GM12875 (cell line): ENCODE results near the gene TP73.

Experiments used
- H3K4me3 ChIP-seq: one replicate; pipeline ENCODE4 v1.5.1; 2011; ENCODE audit warnings: low read depth, low read length, control low read depth
- TF ChIP-seq, protein P1 (sequence below): IDR thresholded peaks from 2 replicates; pipeline ENCODE4 v1.5.1; 2011; ENCODE audit warnings: low read depth, mild to moderate bottlenecking, control low read depth, inconsistent platforms, low read length, moderate library complexity, borderline replicate concordance; ENCODE audit not compliant: insufficient read depth

TP73 gene

DNA sequence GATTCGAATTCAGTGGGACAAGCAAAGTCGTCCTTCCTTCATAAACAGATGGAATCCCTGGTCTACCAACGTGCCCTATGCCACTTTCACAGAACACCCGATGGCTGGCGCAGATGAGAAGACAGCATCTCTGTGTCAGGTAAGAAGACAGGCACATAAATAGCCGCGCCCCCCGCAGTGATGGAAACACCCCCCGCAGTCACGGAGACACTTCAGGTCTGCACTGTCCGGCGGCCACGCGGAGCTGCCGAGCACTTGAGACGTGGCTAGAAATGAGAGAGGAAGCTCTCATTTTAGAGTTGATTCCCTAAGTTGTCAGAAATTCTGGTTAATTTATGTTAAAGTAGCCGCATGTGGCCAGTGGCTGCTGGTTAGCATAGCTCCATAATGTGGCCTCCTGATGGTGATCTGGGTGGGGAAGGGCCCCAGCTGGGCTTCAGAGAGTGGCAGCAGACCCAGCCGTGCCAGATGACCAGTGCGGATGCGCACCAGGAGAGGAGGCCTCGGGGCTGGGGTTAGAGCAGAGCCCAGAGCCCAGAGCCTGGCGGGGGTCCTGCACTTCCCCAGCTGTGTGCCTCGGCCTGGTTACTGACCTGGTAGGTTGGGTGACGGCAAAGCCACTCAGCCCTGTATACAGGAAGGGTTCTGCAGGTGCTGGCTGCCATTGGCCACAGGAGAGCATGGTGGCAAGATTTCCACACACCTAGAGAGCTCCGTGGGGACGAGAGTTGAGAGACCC is 24.6 kb upstream of the TP73 start:
- H3K4me3 ChIP-seq: no peak overlapping the region
- TF ChIP-seq, protein P1, sequence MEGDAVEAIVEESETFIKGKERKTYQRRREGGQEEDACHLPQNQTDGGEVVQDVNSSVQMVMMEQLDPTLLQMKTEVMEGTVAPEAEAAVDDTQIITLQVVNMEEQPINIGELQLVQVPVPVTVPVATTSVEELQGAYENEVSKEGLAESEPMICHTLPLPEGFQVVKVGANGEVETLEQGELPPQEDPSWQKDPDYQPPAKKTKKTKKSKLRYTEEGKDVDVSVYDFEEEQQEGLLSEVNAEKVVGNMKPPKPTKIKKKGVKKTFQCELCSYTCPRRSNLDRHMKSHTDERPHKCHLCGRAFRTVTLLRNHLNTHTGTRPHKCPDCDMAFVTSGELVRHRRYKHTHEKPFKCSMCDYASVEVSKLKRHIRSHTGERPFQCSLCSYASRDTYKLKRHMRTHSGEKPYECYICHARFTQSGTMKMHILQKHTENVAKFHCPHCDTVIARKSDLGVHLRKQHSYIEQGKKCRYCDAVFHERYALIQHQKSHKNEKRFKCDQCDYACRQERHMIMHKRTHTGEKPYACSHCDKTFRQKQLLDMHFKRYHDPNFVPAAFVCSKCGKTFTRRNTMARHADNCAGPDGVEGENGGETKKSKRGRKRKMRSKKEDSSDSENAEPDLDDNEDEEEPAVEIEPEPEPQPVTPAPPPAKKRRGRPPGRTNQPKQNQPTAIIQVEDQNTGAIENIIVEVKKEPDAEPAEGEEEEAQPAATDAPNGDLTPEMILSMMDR: no peak

DNA sequence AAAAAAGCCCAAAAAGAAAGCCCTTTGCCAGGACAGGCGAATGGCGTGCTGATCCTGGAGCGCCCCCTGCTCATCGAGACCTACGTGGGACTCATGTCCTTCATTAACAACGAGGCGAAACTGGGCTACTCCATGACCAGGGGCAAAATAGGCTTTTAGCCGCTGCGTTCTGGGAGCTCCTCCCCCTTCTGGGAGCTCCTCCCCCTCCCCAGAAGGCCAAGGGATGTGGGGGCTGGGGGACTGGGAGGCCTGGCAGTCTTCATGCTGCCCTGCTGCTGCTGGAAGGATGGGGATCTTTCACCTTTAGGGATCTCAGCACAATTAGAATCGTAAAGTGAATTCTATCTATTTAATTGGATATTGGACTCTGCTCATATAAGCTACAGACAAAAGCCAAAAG is 23.9 kb upstream of the TP73 start:
- H3K4me3 ChIP-seq: no peak overlapping the region
- TF ChIP-seq, protein P1: no peak

DNA sequence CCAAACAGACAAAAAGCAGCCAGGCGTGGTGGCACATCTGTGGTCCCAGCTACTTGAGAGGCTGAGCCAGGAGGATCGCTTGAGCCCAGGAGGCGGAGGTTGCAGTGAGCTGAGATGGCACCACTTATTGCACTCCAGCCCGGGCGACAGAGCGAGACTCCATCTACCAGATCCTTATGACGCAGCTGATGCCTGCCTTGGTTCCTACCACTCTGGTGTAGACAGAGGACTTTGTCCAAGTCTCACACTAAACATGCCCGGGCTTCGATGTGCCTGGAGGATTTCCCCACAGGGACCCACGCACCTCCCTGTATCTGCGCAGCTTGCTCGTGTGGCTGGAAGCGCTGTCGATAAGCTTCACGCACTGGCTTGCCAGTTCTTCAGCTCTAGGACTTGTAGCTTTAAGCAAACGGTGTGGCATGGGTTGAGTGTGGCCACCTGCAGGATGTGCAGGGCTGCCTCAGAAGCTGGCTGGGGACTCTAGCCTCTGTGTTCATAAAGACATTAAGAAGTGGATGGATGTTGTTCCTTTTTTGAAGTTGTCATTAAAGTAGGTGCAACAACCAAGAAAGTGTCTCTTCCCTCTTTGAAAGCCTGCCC is 22.7 kb upstream of the TP73 start:
- no peak overlapping the region for H3K4me3 ChIP-seq
- TF ChIP-seq, protein P1: no peak

DNA sequence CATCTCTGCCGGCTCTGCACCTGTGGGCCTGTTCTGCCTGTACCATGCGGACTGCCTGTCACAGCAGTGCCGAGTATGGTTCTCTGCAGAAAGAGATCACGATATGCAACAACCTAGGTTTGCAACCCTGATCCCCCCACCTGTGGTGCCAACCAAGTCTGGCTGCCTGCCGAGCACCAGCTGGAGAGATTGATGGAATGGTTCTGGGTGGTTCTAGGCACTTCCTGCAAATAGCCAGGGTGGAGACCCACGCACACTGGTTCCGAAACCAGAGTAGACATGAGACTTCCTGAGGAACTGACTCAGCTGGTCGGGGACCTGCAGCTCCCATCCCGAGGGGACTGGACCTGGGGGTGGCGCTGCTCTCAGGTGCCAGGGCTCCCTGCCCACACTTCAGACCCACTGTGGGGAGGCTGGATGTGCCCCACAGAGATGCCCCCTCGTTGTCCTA is 22.1 kb upstream of the TP73 start:
- TF ChIP-seq, protein P1: no peak
- no peak overlapping the region for H3K4me3 ChIP-seq

DNA sequence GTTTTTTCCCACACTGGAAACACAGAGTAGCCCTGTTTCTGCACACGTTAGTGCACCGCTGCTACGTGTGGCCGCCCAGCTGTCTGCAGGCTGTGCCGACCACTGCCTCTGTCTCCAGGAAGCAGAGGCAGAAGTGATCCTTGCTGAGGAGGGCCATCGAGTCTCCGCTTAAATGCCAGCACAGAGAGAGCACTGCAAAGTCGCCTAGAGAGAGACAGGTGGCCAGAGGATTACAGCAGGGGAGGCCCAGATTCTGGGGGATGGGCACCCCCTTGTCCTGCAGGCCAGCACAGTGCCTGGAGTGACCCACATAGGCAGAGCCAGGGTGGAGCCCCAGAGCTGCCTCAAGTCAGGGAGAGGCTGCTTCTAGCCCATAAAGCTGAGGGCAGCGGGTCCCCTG is 21.4 kb upstream of the TP73 start:
- TF ChIP-seq, protein P1: no peak
- no peak overlapping the region for H3K4me3 ChIP-seq

DNA sequence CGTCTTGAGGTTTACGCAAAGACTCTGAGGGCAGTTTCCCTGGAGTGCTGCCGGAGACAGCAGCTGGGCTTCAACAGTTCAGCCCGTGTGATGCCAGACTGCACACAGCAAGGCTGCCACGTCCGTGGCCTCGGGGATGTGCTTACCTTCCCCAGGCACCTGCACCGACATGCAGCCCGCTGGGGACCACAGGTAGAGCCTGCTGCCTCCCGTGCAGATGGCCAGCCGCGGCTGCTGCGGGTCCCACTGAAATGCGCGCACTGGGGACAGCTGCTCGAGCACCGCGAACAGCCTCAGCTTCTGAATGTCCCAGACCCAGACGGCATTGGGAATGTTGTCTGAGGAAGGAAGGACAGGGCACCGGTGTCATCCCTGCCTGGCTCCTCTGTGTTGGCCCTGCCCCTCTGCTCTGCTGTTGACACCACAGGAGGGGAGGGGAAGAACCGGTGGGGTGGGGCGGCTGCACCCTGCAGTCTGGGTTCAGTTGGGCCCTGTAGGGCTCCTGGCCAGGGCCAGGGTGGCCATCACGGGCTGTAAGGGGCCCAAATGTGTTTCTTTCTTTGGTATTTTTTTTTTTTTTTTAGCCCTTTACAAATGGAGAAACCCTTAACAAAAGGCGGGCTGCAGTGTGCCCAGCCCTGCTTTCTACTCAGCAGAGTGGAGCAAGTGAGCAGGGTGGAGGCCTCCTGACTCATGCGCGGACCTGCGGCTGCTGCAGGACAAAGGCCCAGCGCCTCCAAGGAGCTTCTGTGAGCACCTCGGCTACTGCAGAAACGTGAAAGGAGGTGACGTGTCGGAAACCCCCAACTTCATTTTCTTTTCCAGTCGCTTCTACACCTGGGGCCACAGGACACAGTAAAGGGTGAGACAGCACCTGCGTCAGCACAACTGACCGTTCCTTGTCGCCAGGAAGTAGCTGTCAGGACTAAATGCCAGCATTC is 20.7 kb upstream of the TP73 start:
- no peak overlapping the region for H3K4me3 ChIP-seq
- TF ChIP-seq, protein P1: no peak
